Motor neuron (in vitro differentiated cells): ENCODE results near the gene KCNT2. TPM values are rescaled to one million over a fixed set of nuclear protein-coding genes. Genes with fewer than 3 reads are reported as not detected.

ENCODE experiments used
- ATAC-seq, 8 experiments: fragments of 200-7000 bp; cut with Tn5 transposase; replicated peaks in 6 of 8; 2 replicates each; pipeline ENCODE4 v1.8.0; 2021; ENCODE audit warnings: mild to moderate bottlenecking in 8 of 8, moderate library complexity in 8 of 8
- H3K27ac ChIP-seq, 2 donors: fragments of 250-450 bp; sonication (Bioruptor Pico); 2 replicates each; pipeline ENCODE4 v1.9.0; 2021; ENCODE audit warnings: antibody characterized with exemption in 2 of 2, mild to moderate bottlenecking in 2 of 2, moderate library complexity in 1 of 2
- H3K4me1 ChIP-seq, 2 donors: fragments of 250-450 bp; sonication (Bioruptor Pico); replicated peaks in 1 of 2; 2 replicates each; pipeline ENCODE4 v1.6.1; 2021; ENCODE audit warnings: antibody characterized with exemption in 2 of 2, mild to moderate bottlenecking in 2 of 2, moderate library complexity in 1 of 2
- H3K4me3 ChIP-seq, 5 donors: fragments of 250-450 bp; sonication (Bioruptor Pico); 2 replicates each; pipeline ENCODE4 v1.9.0; 2021; ENCODE audit warnings: antibody characterized with exemption in 5 of 5, mild to moderate bottlenecking in 5 of 5, moderate library complexity in 4 of 5
- whole genome bisulfite sequencing, 10 experiments: fragments of 450-650 bp; shearing (Covaris generic); methylation state at CpG; one replicate each; pipeline ENCODE4 v1.0.0; 2022; 5-methylcytosine and 5-hydroxymethylcytosine counted together
- in situ Hi-C, 9 experiments: fragments of 400-800 bp; cut with MboI; loops; one replicate each; pipeline ENCODE4 v1.15.0; 2021; ENCODE audit warnings: low sequenced_read_pairs in 9 of 9, low pct_unique_long_range_greater_than_20kb in 2 of 9; ENCODE audit not compliant: unreplicated experiment in 9 of 9
- total RNA-seq, 8 experiments: library from RNA; unstranded; fragments of 300-600 nt; gene quantifications; 2 replicates each; pipeline versions ENCODE4 v1.2.3 to v1.2.4, GENCODE V29; 2022

Gene KCNT2
- total RNA-seq, 8 experiments from 2014 or later = 0.24 to 33.5 (median 13.2) TPM

DNA sequence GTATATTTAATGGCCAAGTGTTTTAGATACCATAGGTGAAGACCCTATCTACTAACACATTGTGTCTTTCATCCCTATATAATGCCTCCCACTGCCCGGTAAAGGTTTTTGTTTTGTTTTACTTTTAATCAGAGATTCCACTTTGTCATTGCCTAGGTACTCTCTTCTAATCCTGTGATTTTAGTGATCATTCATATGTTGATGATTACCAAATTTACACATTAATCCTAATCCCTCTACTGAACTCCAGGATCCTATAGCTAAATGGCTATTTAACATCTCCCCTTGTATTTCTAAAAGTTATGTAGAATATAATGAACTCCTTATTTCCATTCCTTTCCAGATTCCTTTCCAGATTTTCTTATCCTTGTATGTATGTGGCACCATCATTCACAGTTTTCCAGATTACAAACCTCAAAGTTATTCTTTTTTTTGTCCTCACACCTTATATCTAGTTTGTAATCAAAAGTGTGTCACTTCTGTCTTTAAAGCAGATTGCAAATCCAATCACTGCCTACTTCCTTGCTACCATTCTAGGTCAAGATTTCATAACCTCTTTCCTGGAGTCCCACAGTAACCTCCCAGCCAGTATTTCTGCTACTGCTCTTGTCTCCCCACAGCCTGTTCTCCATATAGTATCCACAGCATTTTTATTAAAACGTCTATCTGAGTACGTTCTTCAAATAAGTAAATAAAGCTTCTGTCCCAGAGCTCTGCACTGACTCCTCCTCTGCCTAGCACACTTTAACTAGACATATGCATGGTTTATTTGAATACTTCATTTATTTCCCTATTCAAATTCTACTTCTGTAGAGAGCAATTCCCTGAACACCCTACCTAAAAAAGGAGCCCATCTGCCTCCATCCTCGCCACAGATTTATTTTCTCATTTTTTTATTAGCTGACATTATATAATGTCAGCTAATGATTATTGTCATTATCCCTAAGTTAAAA, 157.8 kb downstream of the KCNT2 start:
- WGBS, 10 experiments = 24 to 83% (median 63%) methylated on average over 1 to 4 of the region's 4 CpGs
- ATAC-seq = peak in 2 of 8 experiments; percentile 26 to 96
- in situ Hi-C loops = no loop called here
- no peaks in the 10 kb centered on the region for H3K4me1 ChIP-seq
- no peak overlapping the region for H3K4me3 ChIP-seq
- H3K27ac ChIP-seq = no peak overlapping the region

DNA sequence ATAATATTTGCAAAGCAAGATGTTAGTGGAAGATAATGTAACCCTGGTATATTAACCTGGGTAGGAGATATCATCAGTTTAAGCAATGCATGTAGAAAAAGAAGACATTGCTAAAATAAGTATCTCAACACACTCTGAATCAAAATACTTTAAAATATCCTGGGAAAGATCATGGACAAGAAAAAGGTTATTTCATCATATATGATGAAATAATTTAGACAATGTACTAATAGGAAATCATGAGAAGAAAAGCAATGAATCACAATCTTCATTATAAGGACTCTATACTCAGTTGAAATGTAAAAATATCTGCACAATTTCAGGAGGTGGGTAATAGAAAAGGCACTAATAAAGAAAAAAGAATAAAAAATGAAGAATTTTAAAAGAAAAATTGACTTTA, 158.8 kb downstream of the KCNT2 start:
- no peak overlapping the region for H3K4me3 ChIP-seq
- ATAC-seq = no peak
- peaks cover 0 to 6% of the 10 kb centered on the region in 2 donors for H3K4me1 ChIP-seq
- in situ Hi-C loops = no loop called here
- H3K27ac ChIP-seq = no peak overlapping the region

DNA sequence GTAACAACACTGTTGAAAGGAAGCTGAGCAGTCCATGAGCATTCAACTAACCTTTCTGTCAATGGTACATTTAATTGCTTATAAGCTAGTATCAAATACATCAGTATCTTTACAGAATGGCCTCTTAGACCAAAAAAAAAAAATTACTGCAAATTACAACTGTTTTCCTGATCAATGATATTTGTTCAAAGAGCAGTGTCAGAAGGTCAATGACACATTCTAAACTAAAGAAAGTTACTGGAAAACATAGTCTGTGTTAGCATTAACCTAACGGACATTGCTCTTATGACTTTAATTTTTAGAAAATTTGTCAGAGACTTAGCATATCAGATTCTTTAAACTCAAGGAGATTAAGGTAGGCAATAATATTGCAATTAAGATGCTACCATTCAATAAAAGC, 162.5 kb downstream of the KCNT2 start:
- 40 to 100% (median 88%) methylated on average over 1 of the region's 1 CpG; no CpG with 5 or more reads in 1 of the 10 experiments for WGBS, 10 experiments
- H3K4me3 ChIP-seq = no peak overlapping the region
- H3K4me1 ChIP-seq = peaks cover 0 to 11% of the 10 kb centered on the region in 2 donors
- no peak for ATAC-seq
- in situ Hi-C loops = no loop called here
- no peak overlapping the region for H3K27ac ChIP-seq

DNA sequence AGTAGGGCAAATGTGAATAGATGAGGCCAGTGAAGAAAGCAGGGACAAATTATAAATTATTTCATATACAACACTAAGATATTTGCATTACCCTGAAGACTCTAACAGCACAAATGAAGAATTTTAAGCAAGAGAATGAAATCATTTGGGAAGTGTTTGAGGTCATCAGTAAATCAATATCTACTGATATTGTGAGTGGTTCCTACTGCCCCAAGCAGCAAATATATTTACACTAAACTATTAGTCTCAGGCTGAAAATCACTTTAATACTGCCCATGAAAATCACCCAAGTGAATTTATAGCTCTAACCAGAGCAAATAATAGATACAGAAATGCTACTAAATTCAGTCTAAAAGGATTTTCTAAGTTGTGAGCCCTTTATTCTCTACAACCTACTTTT, 163.6 kb downstream of the KCNT2 start:
- H3K4me3 ChIP-seq = no peak overlapping the region
- ATAC-seq = peak in 5 of 8 experiments; percentile 39 to 83 (median 64)
- H3K4me1 ChIP-seq = peaks cover 0 to 11% of the 10 kb centered on the region in 2 donors
- in situ Hi-C loops = no loop called here
- no peak overlapping the region for H3K27ac ChIP-seq

DNA sequence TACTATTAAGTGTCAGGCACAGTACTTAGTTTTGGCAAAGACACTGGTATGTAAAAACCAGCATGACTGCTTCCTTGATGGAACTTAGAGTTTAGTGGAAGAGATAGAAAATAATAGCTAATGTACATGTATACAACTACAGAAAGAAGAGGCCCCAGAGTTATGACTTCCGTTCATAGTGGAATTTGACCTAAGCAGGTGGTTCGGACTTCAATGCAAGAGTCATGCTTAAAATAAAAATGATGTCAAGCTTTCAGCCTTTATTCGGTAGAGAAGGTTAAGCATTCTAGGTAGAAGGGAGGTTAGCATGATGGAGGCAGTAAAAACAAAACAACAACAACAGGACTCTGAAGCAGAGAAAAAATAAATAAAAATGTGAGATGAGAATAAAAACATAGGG, 165.9 kb downstream of the KCNT2 start:
- no peak for ATAC-seq
- Histone ChIP-seq H3K27ac (no peak overlapping the region), H3K4me3 (no peak overlapping the region), H3K4me1 (peaks cover 0 to 17% of the 10 kb centered on the region in 2 donors)
- in situ Hi-C loops = no loop called here
- WGBS, 10 experiments = 88 to 98% (median 91%) methylated on average over 2 to 3 of the region's 3 CpGs

DNA sequence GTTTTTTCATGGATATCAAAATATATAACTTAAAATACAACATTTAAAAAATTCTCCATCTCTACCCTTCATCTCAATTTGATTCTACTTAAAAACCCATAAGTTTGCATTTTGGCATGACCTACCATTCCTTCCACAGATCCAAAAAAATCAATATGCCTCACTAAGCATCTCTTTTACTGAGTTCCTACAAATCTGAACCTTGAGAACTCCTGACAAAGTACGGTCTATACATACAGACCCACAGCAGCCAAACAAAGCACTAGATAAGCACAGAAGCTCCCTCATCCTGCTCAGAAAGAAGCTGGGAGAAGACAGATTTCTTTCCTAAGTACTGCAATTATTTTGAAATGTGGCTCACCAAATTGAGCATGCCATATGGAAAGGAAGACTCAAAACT, 167.5 kb downstream of the KCNT2 start:
- 33 to 100% (median 55%) methylated on average over 1 of the region's 1 CpG; no CpG with 5 or more reads in 1 of the 10 experiments for WGBS, 10 experiments
- Histone ChIP-seq H3K4me3 (no peak overlapping the region), H3K27ac (no peak overlapping the region), H3K4me1 (peaks cover 0 to 17% of the 10 kb centered on the region in 2 donors)
- no peak for ATAC-seq
- in situ Hi-C loops = no loop called here

DNA sequence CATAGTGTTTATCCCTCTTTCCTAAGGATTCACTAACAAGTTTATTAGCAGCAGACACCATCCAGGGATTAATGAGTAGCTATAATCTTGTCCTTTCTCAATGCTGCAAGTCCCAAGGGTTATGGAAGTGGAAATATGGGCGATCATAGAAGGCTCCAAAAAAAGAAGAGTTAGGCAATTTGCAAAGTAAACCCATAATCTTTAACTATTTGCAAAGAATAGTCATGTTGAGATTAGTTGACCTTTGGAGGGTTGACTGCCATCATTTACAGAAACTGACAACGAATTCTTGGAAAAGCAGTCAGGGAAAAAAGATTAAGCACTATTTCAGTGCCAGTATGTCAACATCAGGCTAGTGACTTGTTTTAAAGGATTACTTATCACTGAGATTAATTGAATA, 169.9 kb downstream of the KCNT2 start:
- peak in 6 of 8 experiments; percentile 34 to 93 (median 54) for ATAC-seq
- no peak overlapping the region for H3K4me3 ChIP-seq
- no peak overlapping the region for H3K27ac ChIP-seq
- WGBS, 10 experiments = 0 to 63% (median 13%) methylated on average over 1 to 2 of the region's 2 CpGs
- H3K4me1 ChIP-seq = peaks cover 0 to 7% of the 10 kb centered on the region in 2 donors
- in situ Hi-C loops = no loop called here

DNA sequence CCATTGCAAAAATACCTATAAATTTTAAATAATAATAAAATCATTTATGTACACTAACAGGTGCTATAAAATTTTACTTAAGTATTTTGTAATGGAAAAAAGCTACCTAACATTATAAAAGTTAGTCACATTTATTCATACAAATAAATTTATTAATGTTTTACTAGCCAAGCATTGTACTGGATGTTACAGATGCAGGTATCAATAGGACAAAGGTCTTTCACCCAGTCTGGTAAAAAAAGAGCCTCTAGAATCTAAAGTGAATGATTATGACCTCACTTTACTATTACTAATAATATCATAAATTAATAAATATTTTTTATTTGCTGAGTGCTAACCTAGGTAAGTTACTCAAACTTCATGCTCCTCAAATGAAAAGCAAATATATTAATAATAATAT, 170.6 kb downstream of the KCNT2 start:
- H3K27ac ChIP-seq = no peak overlapping the region
- peaks cover 0 to 7% of the 10 kb centered on the region in 2 donors for H3K4me1 ChIP-seq
- in situ Hi-C loops = no loop called here
- no peak for ATAC-seq
- no peak overlapping the region for H3K4me3 ChIP-seq

DNA sequence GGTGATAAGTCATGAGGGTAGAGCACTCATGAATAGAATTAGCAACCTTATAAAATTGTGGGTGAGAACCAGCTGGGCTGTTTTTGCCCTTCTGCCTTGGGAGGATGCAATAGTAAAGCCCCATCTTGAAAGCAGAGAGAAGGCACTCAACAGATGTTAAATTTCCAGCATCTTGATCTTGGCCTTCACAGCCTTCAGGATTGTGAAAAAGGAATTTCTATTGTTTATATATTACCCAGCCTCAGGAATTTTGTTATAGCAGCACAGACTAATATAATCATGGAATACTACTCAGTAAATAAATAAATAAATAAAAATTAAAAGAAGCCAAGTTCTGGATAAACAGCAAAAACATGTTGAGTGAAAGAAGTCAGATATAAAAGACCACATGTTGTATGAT, 175.2 kb downstream of the KCNT2 start:
- in situ Hi-C loops = no loop called here
- no peak for ATAC-seq
- Histone ChIP-seq H3K27ac (no peak overlapping the region), H3K4me1 (peaks cover 0 to 18% of the 10 kb centered on the region in 2 donors), H3K4me3 (no peak overlapping the region)

DNA sequence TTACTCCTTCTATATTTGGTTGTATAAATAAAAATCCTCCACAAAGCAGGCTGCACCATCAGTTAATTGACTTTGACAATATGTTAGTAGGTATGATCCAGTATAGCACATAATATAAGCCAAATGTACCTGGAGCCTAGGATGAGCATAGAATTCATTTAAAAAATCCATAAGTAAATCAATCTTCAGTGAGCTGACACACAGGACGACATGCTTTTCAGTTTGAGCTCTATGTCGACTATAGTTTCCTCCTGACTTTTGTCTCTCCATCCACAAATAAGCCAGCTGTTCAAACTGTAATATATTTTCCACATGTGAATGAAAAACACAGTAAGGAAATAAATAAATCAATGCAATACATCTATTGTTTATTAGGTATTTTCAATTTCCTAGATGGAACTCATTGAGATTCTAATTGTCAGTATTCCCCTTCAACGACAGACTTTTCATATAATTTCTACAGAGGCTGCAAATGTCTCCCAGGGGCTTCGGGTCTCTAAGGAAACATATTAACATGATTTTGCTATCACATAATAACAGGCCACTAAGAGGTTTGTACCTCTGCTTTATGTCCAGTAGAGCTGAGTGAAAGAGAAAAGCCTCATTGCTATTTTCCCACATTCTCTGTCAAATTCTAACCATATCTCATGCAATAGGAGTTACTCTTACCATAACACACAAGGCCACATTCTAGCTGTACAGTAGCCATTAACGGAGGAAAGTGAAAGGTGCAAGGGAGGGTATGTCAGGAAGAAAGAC, 180.1 kb downstream of the KCNT2 start:
- WGBS, 10 experiments = 18 to 72% (median 48%) methylated on average over 1 to 5 of the region's 5 CpGs; no CpG with 5 or more reads in 1 of the 10 experiments
- no peak overlapping the region for H3K4me3 ChIP-seq
- H3K4me1 ChIP-seq = peaks cover 0 to 25% of the 10 kb centered on the region in 2 donors
- H3K27ac ChIP-seq = peak overlapping the region in 1 of 2 donors; percentile 7
- in situ Hi-C loops = no loop called here
- ATAC-seq = peak in 5 of 8 experiments; percentile 40 to 88 (median 81)

DNA sequence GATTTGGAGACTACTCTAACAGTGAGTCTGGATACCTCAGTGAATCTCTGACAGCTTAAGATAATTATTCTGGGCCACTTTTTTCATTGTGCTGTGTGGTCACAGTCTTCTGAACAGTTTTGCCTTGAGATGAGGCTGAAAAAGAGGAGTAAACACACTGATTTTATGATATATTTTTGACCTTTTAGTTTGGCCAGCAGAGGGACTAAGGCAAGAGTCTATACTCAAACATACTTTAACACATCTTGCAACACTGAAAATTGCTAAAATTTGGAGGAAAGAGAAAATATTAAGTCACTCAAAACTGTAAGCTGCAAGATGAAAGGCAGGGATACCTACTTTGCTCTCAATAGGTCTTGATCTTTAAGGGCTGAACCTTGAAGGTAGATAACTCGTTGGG, 182.7 kb downstream of the KCNT2 start:
- no peak for ATAC-seq
- peaks cover 0 to 25% of the 10 kb centered on the region in 2 donors for H3K4me1 ChIP-seq
- in situ Hi-C loops = no loop called here
- 43 to 100% (median 85%) methylated on average over 1 of the region's 1 CpG; no CpG with 5 or more reads in 2 of the 10 experiments for WGBS, 10 experiments
- no peak overlapping the region for H3K4me3 ChIP-seq
- no peak overlapping the region for H3K27ac ChIP-seq

DNA sequence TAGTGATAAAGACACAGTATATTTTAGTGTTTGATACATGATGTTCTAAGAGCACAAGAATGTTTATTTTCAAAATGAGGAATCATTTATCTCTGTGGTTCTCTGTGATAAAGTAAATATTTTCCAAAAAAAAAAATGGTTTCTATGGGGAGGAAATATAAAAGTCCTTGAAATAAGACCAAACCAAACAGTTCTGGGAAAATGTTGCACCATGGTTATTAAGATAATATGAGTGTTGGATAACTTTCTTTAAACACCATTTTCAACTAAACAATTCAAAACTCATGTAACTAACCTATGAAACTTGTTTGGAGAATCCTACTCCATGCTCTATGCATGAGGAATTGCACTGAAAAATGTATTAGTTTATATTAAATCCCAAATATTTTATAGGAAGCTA, 184.6 kb downstream of the KCNT2 start:
- in situ Hi-C loops = no loop called here
- H3K4me1 ChIP-seq = peaks cover 0 to 13% of the 10 kb centered on the region in 2 donors
- H3K4me3 ChIP-seq = no peak overlapping the region
- no peak for ATAC-seq
- H3K27ac ChIP-seq = no peak overlapping the region

DNA sequence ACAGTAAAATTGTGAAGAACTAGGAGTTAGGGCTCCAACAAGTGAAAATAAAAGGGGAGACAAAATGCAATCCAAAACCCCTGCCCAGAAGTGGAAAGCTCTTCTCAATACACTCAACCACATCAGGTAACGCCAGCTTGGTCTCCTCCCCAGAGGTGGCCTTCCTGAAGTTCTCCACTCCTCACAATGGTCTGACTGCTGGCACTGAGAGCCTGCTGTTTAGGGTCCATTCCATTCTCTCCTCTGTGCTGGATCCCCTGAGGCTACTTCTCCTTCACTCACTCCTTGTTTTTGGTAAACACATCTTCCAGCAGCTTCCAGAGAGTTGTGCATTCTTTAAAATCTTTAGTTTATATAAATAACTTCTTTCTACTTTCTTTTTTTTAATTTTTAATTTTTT, 189.5 kb downstream of the KCNT2 start:
- in situ Hi-C loops = no loop called here
- Histone ChIP-seq H3K27ac (no peak overlapping the region), H3K4me3 (no peak overlapping the region), H3K4me1 (no peaks in the 10 kb centered on the region)
- no peak for ATAC-seq
- WGBS, 10 experiments = 33 to 100% (median 100%) methylated on average over 1 of the region's 1 CpG; no CpG with 5 or more reads in 4 of the 10 experiments
